GM06990 (cell line): ENCODE results near the gene HMGCLL1.

Source experiments
- DNase-seq: peaks from one replicate; pipeline ENCODE4 v3.0.0-alpha.2; 2011; ENCODE audit not compliant: insufficient read length; ENCODE audit errors: extremely low read depth
- H3K27me3 ChIP-seq: replicated peaks from 2 replicates; pipeline ENCODE4 v1.6.0; 2011; ENCODE audit warnings: low read length; ENCODE audit not compliant: control insufficient read depth, insufficient read depth
- H3K36me3 ChIP-seq: 2 replicates; pipeline ENCODE4 v1.5.1; 2011; ENCODE audit warnings: low read length; ENCODE audit not compliant: control insufficient read depth, insufficient read depth
- H3K4me3 ChIP-seq: replicated peaks from 2 replicates; pipeline ENCODE4 v1.5.1; 2011; ENCODE audit warnings: low read depth, mild to moderate bottlenecking, control low read depth, low read length
- TF ChIP-seq, protein P1 (sequence below): IDR thresholded peaks from 2 replicates; pipeline ENCODE4 v1.5.1; 2011; ENCODE audit warnings: low read length, control low read depth, mild to moderate bottlenecking, inconsistent platforms; ENCODE audit not compliant: insufficient read depth, poor library complexity, severe bottlenecking

Gene HMGCLL1

DNA sequence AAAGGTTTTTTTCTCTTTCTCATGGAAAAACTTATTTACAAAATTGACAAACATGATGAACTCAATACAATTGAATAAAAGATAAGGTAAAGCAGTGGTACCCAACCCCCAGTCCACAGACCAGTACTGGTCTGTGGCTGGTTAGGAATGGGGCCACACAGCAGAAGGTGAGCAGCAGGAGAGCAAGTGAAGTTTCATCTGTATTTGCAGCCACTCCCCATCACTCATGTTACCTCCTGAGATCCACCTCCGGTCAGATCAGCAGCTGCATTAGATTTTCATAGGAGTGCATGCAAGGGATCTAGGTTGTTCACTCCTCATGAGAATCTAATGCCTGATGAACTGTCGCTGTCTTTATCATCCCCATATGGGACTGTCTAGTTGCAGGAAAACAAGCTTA, 47.5 kb downstream of the HMGCLL1 start:
- TF ChIP-seq, protein P1, sequence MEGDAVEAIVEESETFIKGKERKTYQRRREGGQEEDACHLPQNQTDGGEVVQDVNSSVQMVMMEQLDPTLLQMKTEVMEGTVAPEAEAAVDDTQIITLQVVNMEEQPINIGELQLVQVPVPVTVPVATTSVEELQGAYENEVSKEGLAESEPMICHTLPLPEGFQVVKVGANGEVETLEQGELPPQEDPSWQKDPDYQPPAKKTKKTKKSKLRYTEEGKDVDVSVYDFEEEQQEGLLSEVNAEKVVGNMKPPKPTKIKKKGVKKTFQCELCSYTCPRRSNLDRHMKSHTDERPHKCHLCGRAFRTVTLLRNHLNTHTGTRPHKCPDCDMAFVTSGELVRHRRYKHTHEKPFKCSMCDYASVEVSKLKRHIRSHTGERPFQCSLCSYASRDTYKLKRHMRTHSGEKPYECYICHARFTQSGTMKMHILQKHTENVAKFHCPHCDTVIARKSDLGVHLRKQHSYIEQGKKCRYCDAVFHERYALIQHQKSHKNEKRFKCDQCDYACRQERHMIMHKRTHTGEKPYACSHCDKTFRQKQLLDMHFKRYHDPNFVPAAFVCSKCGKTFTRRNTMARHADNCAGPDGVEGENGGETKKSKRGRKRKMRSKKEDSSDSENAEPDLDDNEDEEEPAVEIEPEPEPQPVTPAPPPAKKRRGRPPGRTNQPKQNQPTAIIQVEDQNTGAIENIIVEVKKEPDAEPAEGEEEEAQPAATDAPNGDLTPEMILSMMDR, result no peak

DNA sequence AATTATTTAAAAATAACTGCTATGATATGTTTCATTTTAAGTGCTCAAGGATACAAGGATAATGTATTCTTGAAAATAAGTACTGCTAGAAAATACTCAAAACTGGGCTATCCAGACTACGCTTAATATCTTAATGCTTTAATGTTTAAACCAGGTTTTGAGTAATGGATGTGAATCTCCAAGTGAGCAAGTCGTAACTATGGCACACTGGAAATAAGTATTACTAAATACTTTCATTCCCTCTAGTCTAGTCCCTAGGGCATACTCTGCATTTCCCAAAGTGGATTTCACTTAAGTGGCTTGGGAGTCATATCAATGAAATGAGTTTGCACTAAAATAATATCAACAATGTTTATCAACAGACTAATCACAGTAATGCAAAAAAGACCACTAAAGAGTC, 48.1 kb downstream of the HMGCLL1 start:
- TF ChIP-seq, protein P1, result no peak
- no peaks in the 10 kb centered on the region for H3K36me3 ChIP-seq
- DNase-seq, result no peak
- H3K4me3 ChIP-seq, result no peak overlapping the region
- H3K27me3 ChIP-seq, result no peaks in the 10 kb centered on the region

More for the DNA sequence above, 47.5 kb downstream of the HMGCLL1 start:
- no peak for DNase-seq
- Histone ChIP-seq H3K36me3 (no peaks in the 10 kb centered on the region), H3K4me3 (no peak overlapping the region), H3K27me3 (no peaks in the 10 kb centered on the region)

DNA sequence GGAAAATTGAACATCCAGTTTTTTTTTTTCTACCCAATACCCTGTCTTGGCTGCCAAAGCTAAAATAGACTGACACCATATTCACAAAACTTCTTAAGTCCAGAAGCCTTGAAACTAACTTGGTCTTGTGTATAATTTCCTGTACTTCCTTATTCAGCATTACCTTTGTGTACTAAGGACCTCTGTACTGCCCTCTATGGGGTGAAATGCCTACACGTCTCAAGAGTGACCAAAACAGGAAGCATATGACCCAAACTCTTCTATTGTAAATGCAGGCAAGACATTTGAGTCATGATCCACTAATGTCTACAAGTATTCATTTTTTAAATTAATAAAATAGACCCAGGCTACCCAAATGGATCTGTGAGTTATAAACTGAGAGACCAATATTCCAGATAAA, 50.4 kb downstream of the HMGCLL1 start:
- no peaks in the 10 kb centered on the region for H3K27me3 ChIP-seq
- TF ChIP-seq, protein P1, result peak; percentile 53
- peak; percentile 3 for DNase-seq
- H3K4me3 ChIP-seq, result no peak overlapping the region
- no peaks in the 10 kb centered on the region for H3K36me3 ChIP-seq

DNA sequence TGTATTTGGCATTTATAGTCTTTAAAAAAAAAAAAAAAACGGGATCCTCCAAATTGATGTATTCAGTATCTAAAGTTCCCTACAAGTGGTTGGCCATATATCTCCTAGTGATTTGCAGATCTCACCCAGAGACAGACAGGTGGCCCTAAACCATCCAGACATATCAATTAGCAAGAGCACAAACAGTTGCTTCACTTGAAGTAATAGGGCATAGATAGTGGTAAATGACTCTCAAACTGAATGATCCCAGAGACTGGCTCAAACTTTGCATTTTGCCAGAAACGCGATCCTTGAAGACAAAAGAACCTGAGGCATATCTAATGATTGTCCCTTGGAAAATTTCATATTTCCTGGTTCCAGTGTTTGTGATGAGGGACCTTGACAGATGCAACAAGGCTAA, 54.6 kb downstream of the HMGCLL1 start:
- Histone ChIP-seq H3K27me3 (no peaks in the 10 kb centered on the region), H3K36me3 (no peaks in the 10 kb centered on the region), H3K4me3 (no peak overlapping the region)
- TF ChIP-seq, protein P1, result no peak
- no peak for DNase-seq

DNA sequence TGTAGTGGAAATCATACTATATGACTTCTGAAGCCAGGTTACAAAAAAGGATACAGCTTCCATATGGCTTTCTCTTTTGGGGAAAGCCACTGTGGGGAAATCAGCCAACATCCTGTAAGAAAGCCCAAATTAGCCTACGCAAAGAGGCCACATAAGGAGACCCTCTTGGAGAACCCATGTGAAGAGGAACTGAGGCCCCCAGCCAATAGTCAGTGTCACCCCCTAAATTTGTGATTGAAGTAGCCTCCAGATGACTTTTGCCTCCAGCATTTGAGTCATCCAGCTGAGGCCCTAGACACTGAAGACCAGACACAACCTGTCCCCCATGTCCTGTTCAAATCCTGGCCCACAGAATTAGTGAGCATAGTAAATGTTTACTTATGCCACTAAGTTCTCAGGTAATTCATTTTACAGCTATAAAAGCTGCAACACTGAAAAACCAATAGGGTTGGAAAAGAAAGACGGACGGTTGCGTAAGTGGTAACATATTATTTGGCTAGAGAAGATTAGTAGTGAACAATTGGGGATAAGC, 60.4 kb downstream of the HMGCLL1 start:
- TF ChIP-seq, protein P1, result no peak
- Histone ChIP-seq H3K27me3 (no peaks in the 10 kb centered on the region), H3K4me3 (no peak overlapping the region), H3K36me3 (no peaks in the 10 kb centered on the region)
- DNase-seq, result no peak

DNA sequence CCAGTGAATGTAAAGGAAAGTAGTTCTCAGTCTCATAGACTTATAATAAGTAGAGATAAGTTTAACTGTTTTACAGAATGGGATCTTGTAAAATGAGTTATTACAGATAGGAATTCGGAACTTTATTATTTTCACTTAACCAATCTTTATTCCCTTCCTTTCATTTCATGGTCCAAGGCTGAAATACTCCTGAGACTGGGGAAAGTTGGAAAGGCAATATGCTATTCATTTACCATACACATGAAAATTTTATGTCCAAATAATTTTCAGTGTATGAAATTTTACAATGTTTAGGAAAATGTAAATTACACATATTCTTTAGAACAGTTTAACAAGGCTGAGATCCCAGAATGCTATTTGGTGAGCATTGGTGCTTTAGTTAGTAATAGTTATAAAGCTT, 62.3 kb downstream of the HMGCLL1 start:
- no peak for DNase-seq
- Histone ChIP-seq H3K27me3 (no peaks in the 10 kb centered on the region), H3K4me3 (no peak overlapping the region), H3K36me3 (no peaks in the 10 kb centered on the region)
- TF ChIP-seq, protein P1, result no peak
